ENCODE results near the gene PCDHGA1.

The PCDHGA1 gene

GRCh38 chr5:141485321-141486055 lies 155.2 kb downstream of the PCDHGA1 start:
- Histone ChIP-seq H3F3A (ENCODE audit: insufficient read depth) (no peaks in the 10 kb centered on the region; the same call in 1 of the 2 replicates), H3K9me3 (ENCODE audit: insufficient read depth, low read length) (no peaks in the 10 kb centered on the region), H3K9ac (ENCODE audit: low read length) (peak overlapping the region; percentile 42), H3K27ac (ENCODE audit: low read depth, low read length) (no peak overlapping the region), H3K36me3 (ENCODE audit: low read length) (no peaks in the 10 kb centered on the region), H3K9me2 (replicated peaks; ENCODE audit: insufficient read depth, low read length) (no peaks in the 10 kb centered on the region), H3K4me3 (ENCODE audit: insufficient read depth, low read length, poor library complexity, severe bottlenecking) (peak overlapping the region; percentile 45), H2AFZ (ENCODE audit: low read depth, low read length, severe bottlenecking) (peak overlapping the region; percentile 28), H3K27me3 (ENCODE audit: low read length) (no peaks in the 10 kb centered on the region), H4K20me1 (ENCODE audit: low read depth, low read length) (no peaks in the 10 kb centered on the region), H3K79me2 (ENCODE audit: insufficient read depth, low read length) (peaks cover 67% of the 10 kb centered on the region), H3K4me2 (ENCODE audit: low read depth, low read length, poor library complexity, severe bottlenecking) (peak overlapping the region; percentile 72)
- no peak for TF ChIP-seq CTCF (IDR thresholded peaks at IDR 0.05; ENCODE audit: insufficient read depth, low read length, poor library complexity, severe bottlenecking)
- no peak for TF ChIP-seq EZH2phosphoT487 (conservative IDR thresholded peaks at IDR 0.05; ENCODE audit: low read length)

- no peak overlapping the region for H3K4me2 ChIP-seq (ENCODE audit: low read depth, low read length, poor library complexity, severe bottlenecking)
- H3K79me2 ChIP-seq (ENCODE audit: insufficient read depth, low read length), result peaks cover 60% of the 10 kb centered on the region
- no peaks in the 10 kb centered on the region for H3K36me3 ChIP-seq (ENCODE audit: low read length)
- TF ChIP-seq EZH2phosphoT487 (conservative IDR thresholded peaks at IDR 0.05; ENCODE audit: low read length) (no peak), CTCF (IDR thresholded peaks at IDR 0.05; ENCODE audit: insufficient read depth, low read length, poor library complexity, severe bottlenecking) (no peak)
- no peak overlapping the region for H3K27ac ChIP-seq (ENCODE audit: low read depth, low read length)
- H3K27me3 ChIP-seq (ENCODE audit: low read length), result no peaks in the 10 kb centered on the region
- no peak overlapping the region for H3K4me3 ChIP-seq (ENCODE audit: insufficient read depth, low read length, poor library complexity, severe bottlenecking)
- H4K20me1 ChIP-seq (ENCODE audit: low read depth, low read length), result no peaks in the 10 kb centered on the region
- no peaks in the 10 kb centered on the region; the same call in 1 of the 2 replicates for H3F3A ChIP-seq (ENCODE audit: insufficient read depth)
- no peaks in the 10 kb centered on the region for H3K9me2 ChIP-seq (replicated peaks; ENCODE audit: insufficient read depth, low read length)
- H2AFZ ChIP-seq (ENCODE audit: low read depth, low read length, severe bottlenecking), result no peak overlapping the region
- H3K9me3 ChIP-seq (ENCODE audit: insufficient read depth, low read length), result no peaks in the 10 kb centered on the region
- H3K9ac ChIP-seq (ENCODE audit: low read length), result no peak overlapping the region
Measured at GRCh38 chr5:141486091-141486490, 155.8 kb downstream of the PCDHGA1 start.

- H3F3A ChIP-seq (ENCODE audit: insufficient read depth), result no peaks in the 10 kb centered on the region; the same call in 1 of the 2 replicates
- no peak overlapping the region for H3K4me2 ChIP-seq (ENCODE audit: low read depth, low read length, poor library complexity, severe bottlenecking)
- H3K27me3 ChIP-seq (ENCODE audit: low read length), result no peaks in the 10 kb centered on the region
- TF ChIP-seq EZH2phosphoT487 (conservative IDR thresholded peaks at IDR 0.05; ENCODE audit: low read length), result no peak
- no peak for TF ChIP-seq CTCF (IDR thresholded peaks at IDR 0.05; ENCODE audit: insufficient read depth, low read length, poor library complexity, severe bottlenecking)
- H3K27ac ChIP-seq (ENCODE audit: low read depth, low read length), result no peak overlapping the region
- no peaks in the 10 kb centered on the region for H4K20me1 ChIP-seq (ENCODE audit: low read depth, low read length)
- H3K36me3 ChIP-seq (ENCODE audit: low read length), result no peaks in the 10 kb centered on the region
- H3K4me3 ChIP-seq (ENCODE audit: insufficient read depth, low read length, poor library complexity, severe bottlenecking), result no peak overlapping the region
- H3K79me2 ChIP-seq (ENCODE audit: insufficient read depth, low read length), result peaks cover 58% of the 10 kb centered on the region
- H3K9me2 ChIP-seq (replicated peaks; ENCODE audit: insufficient read depth, low read length), result no peaks in the 10 kb centered on the region
- H3K9me3 ChIP-seq (ENCODE audit: insufficient read depth, low read length), result no peaks in the 10 kb centered on the region
- H2AFZ ChIP-seq (ENCODE audit: low read depth, low read length, severe bottlenecking), result no peak overlapping the region
- H3K9ac ChIP-seq (ENCODE audit: low read length), result no peak overlapping the region
Measured at GRCh38 chr5:141487131-141487530, 156.8 kb downstream of the PCDHGA1 start.

All from SU-DHL-6 (cell line).